HCT116 (cell line): ENCODE results near the gene EID2B. TPM values are rescaled to one million over a fixed set of nuclear protein-coding genes. Genes with fewer than 3 reads are reported as not detected.

Source experiments
- ATAC-seq: fragments of 200-7000 bp; cut with Tn5 transposase; 2 replicates; pipeline ENCODE4 v1.9.1; 2020; ENCODE audit warnings: mild to moderate bottlenecking, moderate library complexity
- BruUV-seq: library from RNA; stranded (reverse); fragments of 400-500 nt; replicated peaks from 2 replicates; lab custom pipeline; 2021; lab: Mats Ljungman, UMichigan
- CTCF ChIA-PET: fragments of 300-600 bp; sonication (Branson Sonifier 250); formaldehyde crosslinking; loops from one replicate; lab custom pipeline; 2021; ENCODE audit warnings: antibody characterized with exemption; lab: Charles Lee
- POLR2A ChIA-PET: fragments of 300-600, 350-600 bp; sonication (Branson Sonifier 250); formaldehyde crosslinking; loops from one replicate; lab custom pipeline; 2021; ENCODE audit warnings: antibody characterized with exemption; lab: Charles Lee
- RAD21 ChIA-PET, 2 experiments: fragments of 300-600 bp; sonication (Branson Sonifier 250); formaldehyde crosslinking; loops; one replicate each; lab custom pipeline; 2023; ENCODE audit warnings: low total read pairs in 2 of 2; ENCODE audit not compliant: uncharacterized antibody in 2 of 2, unreplicated experiment in 2 of 2, low non-redundant PET in 1 of 2; lab: Charles Lee
- DNase-seq: peaks from one replicate; pipeline ENCODE4 v3.0.0-alpha.2; 2010; ENCODE audit warnings: low read depth, low spot score
- H2AFZ ChIP-seq: fragments of 200-600 bp; shearing (Covaris generic), sonication (generic); 2 replicates; pipeline ENCODE4 v1.6.1; 2017; ENCODE audit warnings: low read depth, mixed run types, mixed read lengths, antibody characterized with exemption, low read length; ENCODE audit not compliant: poor library complexity, severe bottlenecking
- H3K27ac ChIP-seq: 2 replicates; pipeline ENCODE4 v1.5.1; 2012; ENCODE audit warnings: low read depth, low read length
- H3K27me3 ChIP-seq: fragments of 200-600 bp; sonication (generic); 2 replicates; pipeline ENCODE4 v1.6.1; 2016; ENCODE audit warnings: mixed run types, low read length, mixed read lengths; ENCODE audit not compliant: insufficient read depth
- H3K36me3 ChIP-seq, 2 experiments: fragments of 200-500 bp in 1 of 2; fragments of 200-600 bp in 1 of 2; sonication (Bioruptor generic) in 1 of 2; sonication (generic) in 1 of 2; 2 replicates each; pipeline versions ENCODE4 v1.5.1 to v1.6.1; 2014 to 2016; ENCODE audit warnings: low read length in 2 of 2, inconsistent platforms in 1 of 2, mixed read lengths in 1 of 2, mixed run types in 1 of 2; ENCODE audit not compliant: insufficient read depth in 2 of 2, control insufficient read depth in 1 of 2
- H3K4me1 ChIP-seq, 2 experiments: fragments of 200-600 bp in 1 of 2; sonication (generic) in 1 of 2; 2 replicates each; pipeline versions ENCODE4 v1.5.1 to v1.6.1; 2012 to 2017; ENCODE audit warnings: low read length in 2 of 2, inconsistent platforms in 1 of 2, mild to moderate bottlenecking in 1 of 2, mixed read lengths in 1 of 2, mixed run types in 1 of 2, moderate library complexity in 1 of 2; ENCODE audit not compliant: insufficient read depth in 2 of 2, control insufficient read depth in 1 of 2
- H3K4me2 ChIP-seq: fragments of 200-600 bp; sonication (generic); 2 replicates; pipeline ENCODE4 v1.6.1; 2017; ENCODE audit warnings: mixed run types, low read length, mixed read lengths
- H3K4me3 ChIP-seq, 2 experiments: fragments of 200-600 bp in 1 of 2; sonication (generic) in 1 of 2; replicated peaks in 1 of 2; 2 replicates each; pipeline ENCODE4 v1.5.1; 2011 to 2016; ENCODE audit warnings: low read length in 2 of 2, control low read depth in 1 of 2, low read depth in 1 of 2, mild to moderate bottlenecking in 1 of 2, mixed read lengths in 1 of 2, mixed run types in 1 of 2
- H3K79me2 ChIP-seq: fragments of 200-600 bp; sonication (generic); 2 replicates; pipeline ENCODE4 v1.6.1; 2017; ENCODE audit warnings: mild to moderate bottlenecking, mixed run types, low read length, moderate library complexity, mixed read lengths; ENCODE audit not compliant: insufficient read depth
- H3K9ac ChIP-seq: fragments of 200-600 bp; sonication (generic); 2 replicates; pipeline ENCODE4 v1.6.1; 2016; ENCODE audit warnings: low read length, mixed read lengths
- H3K9me2 ChIP-seq: fragments of 200-600 bp; sonication (generic), shearing (Covaris generic); 2 replicates; pipeline ENCODE4 v1.6.1; 2017; ENCODE audit warnings: mixed run types, mild to moderate bottlenecking, moderate library complexity; ENCODE audit not compliant: insufficient read depth
- H3K9me3 ChIP-seq, 2 experiments: fragments of 200-500 bp in 1 of 2; fragments of 200-600 bp in 1 of 2; sonication (Bioruptor generic) in 1 of 2; sonication (generic) in 1 of 2; 2 replicates each; pipeline ENCODE4 v1.6.1; 2014 to 2017; ENCODE audit warnings: low read length in 2 of 2, mixed read lengths in 2 of 2, inconsistent platforms in 1 of 2, low read depth in 1 of 2, mild to moderate bottlenecking in 1 of 2, mixed run types in 1 of 2, moderate library complexity in 1 of 2; ENCODE audit not compliant: control insufficient read depth in 1 of 2, insufficient read depth in 1 of 2
- H4K20me1 ChIP-seq: fragments of 200-600 bp; sonication (generic), shearing (Covaris generic); 2 replicates; pipeline ENCODE4 v1.6.1; 2017; ENCODE audit warnings: mixed run types, mild to moderate bottlenecking, moderate library complexity; ENCODE audit not compliant: insufficient read depth
- CEBPB ChIP-seq: IDR thresholded peaks from 2 replicates; pipeline ENCODE4 v1.6.1; 2012; ENCODE audit warnings: low read depth
- EZH2phosphoT487 ChIP-seq: fragments of 200-600 bp; IDR thresholded peaks from 2 replicates; pipeline ENCODE4 v1.6.1; 2018; ENCODE audit warnings: antibody characterized with exemption, borderline replicate concordance
- POLR2A ChIP-seq: IDR thresholded peaks from 2 replicates; pipeline ENCODE4 v1.7.0; 2011; ENCODE audit warnings: borderline replicate concordance; ENCODE audit not compliant: insufficient read depth, insufficient read length; ENCODE audit errors: extremely low read depth
- SP1 ChIP-seq: IDR thresholded peaks from 2 replicates; pipeline ENCODE4 v1.6.1; 2012; ENCODE audit warnings: low read depth
- TCF7L2 ChIP-seq: IDR thresholded peaks from 2 replicates; pipeline ENCODE4 v1.7.0; 2011; ENCODE audit warnings: borderline replicate concordance, inconsistent platforms; ENCODE audit not compliant: insufficient read depth, insufficient read length; ENCODE audit errors: extremely low read depth
- intact Hi-C: fragments of 100-400 bp; cut with micrococcal nuclease; formaldehyde crosslinking; loops from 2 replicates; pipeline ENCODE4 v1.10.0; 2022
- total RNA-seq: library from RNA; stranded (reverse); gene quantifications from one replicate; pipeline ENCODE4 v1.2.1, GENCODE V29; 2021; ENCODE audit not compliant: unreplicated experiment
- TF ChIP-seq, protein P1 (sequence below): IDR thresholded peaks from 2 replicates; pipeline ENCODE4 v1.6.1; 2012
- TF ChIP-seq, protein P2 (sequence below), 3 experiments: fragments of 200-600 bp in 1 of 3; sonication (generic) in 1 of 3; IDR thresholded peaks in 2 of 3; conservative IDR thresholded peaks in 1 of 3; 2 replicates each; pipeline ENCODE4 v1.5.1; 2012 to 2017; ENCODE audit warnings: low read depth in 2 of 3, low read length in 2 of 3, antibody characterized with exemption in 1 of 3, borderline replicate concordance in 1 of 3, control low read depth in 1 of 3, mild to moderate bottlenecking in 1 of 3, mixed read lengths in 1 of 3, mixed run types in 1 of 3, moderate library complexity in 1 of 3; ENCODE audit not compliant: insufficient read depth in 1 of 3

EID2B gene
- total RNA-seq, 1 experiment from 2014 or later = 1.2 TPM

DNA sequence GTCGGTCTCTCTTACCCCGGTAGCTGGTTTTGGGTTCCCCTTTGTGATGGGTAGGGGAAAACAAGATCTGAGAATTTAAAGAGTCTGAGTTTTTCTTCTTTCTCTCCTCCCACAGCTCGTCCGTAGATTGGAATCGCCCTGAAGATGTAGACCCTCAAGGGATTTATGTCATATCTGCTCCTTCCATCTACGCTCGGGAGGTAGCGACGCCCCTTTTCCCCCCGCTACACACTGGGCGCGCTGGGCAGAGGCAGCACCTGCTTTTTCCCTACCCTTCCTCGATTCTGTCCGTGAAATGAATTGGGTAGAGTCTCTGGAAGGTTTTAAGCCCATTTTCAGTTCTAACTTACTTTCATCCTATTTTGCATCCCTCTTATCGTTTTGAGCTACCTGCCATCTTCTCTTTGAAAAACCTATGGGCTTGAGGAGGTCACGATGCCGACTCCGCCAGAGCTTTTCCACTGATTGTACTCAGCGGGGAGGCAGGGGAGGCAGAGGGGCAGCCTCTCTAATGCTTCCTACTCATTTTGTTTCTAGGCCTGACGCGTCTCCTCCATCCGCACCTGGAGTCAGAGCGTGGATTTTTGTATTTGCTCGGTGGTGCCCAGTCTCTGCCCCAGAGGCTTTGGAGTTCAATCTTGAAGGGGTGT, 24.8 kb downstream of the EID2B start:
- Histone ChIP-seq H3K27ac (no peak overlapping the region), H3K9me3 (no peaks in the 10 kb centered on the region), H2AFZ (no peak overlapping the region), H3K4me3 (no peak overlapping the region), H3K4me2 (no peak overlapping the region), H3K36me3 (no peaks in the 10 kb centered on the region), H3K27me3 (no peaks in the 10 kb centered on the region), H3K9me2 (no peaks in the 10 kb centered on the region), H4K20me1 (no peaks in the 10 kb centered on the region), H3K4me1 (peaks cover 0 to 3% of the 10 kb centered on the region in 2 experiments; a peak in 1 of 4 replicates), H3K9ac (no peak overlapping the region), H3K79me2 (no peaks in the 10 kb centered on the region)
- DNase-seq (no peak), ATAC-seq (no peak)
- intact Hi-C loops = no loop called here
- BruUV-seq = no TSS peak
- ChIA-PET RAD21 (no interaction called here), CTCF (no interaction called here), POLR2A (no interaction called here)
- TF ChIP-seq TCF7L2 = no peak
- TF ChIP-seq CEBPB = no peak
- TF ChIP-seq POLR2A = no peak
- TF ChIP-seq, protein P1, sequence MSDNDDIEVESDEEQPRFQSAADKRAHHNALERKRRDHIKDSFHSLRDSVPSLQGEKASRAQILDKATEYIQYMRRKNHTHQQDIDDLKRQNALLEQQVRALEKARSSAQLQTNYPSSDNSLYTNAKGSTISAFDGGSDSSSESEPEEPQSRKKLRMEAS = no peak
- TF ChIP-seq, protein P2, sequence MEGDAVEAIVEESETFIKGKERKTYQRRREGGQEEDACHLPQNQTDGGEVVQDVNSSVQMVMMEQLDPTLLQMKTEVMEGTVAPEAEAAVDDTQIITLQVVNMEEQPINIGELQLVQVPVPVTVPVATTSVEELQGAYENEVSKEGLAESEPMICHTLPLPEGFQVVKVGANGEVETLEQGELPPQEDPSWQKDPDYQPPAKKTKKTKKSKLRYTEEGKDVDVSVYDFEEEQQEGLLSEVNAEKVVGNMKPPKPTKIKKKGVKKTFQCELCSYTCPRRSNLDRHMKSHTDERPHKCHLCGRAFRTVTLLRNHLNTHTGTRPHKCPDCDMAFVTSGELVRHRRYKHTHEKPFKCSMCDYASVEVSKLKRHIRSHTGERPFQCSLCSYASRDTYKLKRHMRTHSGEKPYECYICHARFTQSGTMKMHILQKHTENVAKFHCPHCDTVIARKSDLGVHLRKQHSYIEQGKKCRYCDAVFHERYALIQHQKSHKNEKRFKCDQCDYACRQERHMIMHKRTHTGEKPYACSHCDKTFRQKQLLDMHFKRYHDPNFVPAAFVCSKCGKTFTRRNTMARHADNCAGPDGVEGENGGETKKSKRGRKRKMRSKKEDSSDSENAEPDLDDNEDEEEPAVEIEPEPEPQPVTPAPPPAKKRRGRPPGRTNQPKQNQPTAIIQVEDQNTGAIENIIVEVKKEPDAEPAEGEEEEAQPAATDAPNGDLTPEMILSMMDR (IDR thresholded peaks at IDR 0.05 in 2 of 3, conservative IDR thresholded peaks at IDR 0.05 in 1 of 3; ENCODE audit: borderline replicate concordance in 1 of 3, insufficient read depth in 1 of 3, low read depth in 2 of 3, low read length in 2 of 3) = no peak
- no peak for TF ChIP-seq EZH2phosphoT487
- TF ChIP-seq SP1 = no peak
- TF ChIP-seq, all 23 proteins: peak for 0
